ENCODE measurements around the gene PAXX. TPM values are rescaled to one million over a fixed set of nuclear protein-coding genes. Genes with fewer than 3 reads are reported as not detected.
A peak's percentile ranks its signal among the peaks of the same experiment; 100 is the strongest.

Gene PAXX
- total RNA-seq, 1 experiment from 2014 or later = 44.1 TPM

GRCh38 chr9:137017071-137017470 lies 24.8 kb downstream of the PAXX start (continued):
- TF ChIP-seq NFE2L1 (CRISPR knock-in tag; IDR thresholded peaks at IDR 0.05) = no peak
- TF ChIP-seq TEAD1 (CRISPR knock-in tag; IDR thresholded peaks at IDR 0.05) = no peak
- no peak for TF ChIP-seq ZMAT4 (CRISPR knock-in tag; IDR thresholded peaks at IDR 0.05)
- no peak for TF ChIP-seq USF1 (CRISPR knock-in tag; IDR thresholded peaks at IDR 0.05)
- TF ChIP-seq USF2 (CRISPR knock-in tag; IDR thresholded peaks at IDR 0.05) = no peak
- no peak for TF ChIP-seq GTF2I (CRISPR knock-in tag; conservative IDR thresholded peaks at IDR 0.05)
- TF ChIP-seq ZNF219 (CRISPR knock-in tag; IDR thresholded peaks at IDR 0.05; ENCODE audit: borderline replicate concordance) = no peak
- no peak for TF ChIP-seq SMAD4 (CRISPR knock-in tag; IDR thresholded peaks at IDR 0.05)

- no peaks in the 10 kb centered on the region for H3K9me3 Mint-ChIP-seq
- ATAC-seq = no peak
- H3K36me3 Mint-ChIP-seq = peaks cover 9% of the 10 kb centered on the region
- H3K27me3 Mint-ChIP-seq (ENCODE audit: low read depth) = no peaks in the 10 kb centered on the region
- TF ChIP-seq NR2C2 (CRISPR knock-in tag; IDR thresholded peaks at IDR 0.05) (no peak), MYBL2 (CRISPR knock-in tag; IDR thresholded peaks at IDR 0.05) (no peak), ZNF232 (CRISPR knock-in tag; IDR thresholded peaks at IDR 0.05) (no peak), EMX1 (CRISPR knock-in tag; IDR thresholded peaks at IDR 0.05) (no peak), E2F4 (CRISPR knock-in tag; IDR thresholded peaks at IDR 0.05; ENCODE audit: borderline replicate concordance, low read depth) (no peak)
- no peaks in the 10 kb centered on the region; the same call in 1 of the 2 replicates for H3K4me1 Mint-ChIP-seq
- H3K4me3 Mint-ChIP-seq = no peak overlapping the region
- peak; percentile 42 for DNase-seq (ENCODE audit: low spot score)
- ChIA-PET CTCF (interaction anchor here (1.4 to 2.0 kb wide), 3 partner anchors 11 to 70 kb away, joined by 3 to 12 read pairs (median 5); no protein-coding TSS in a partner anchor), POLR2A (no interaction called here)
- no peak overlapping the region for H3K27ac Mint-ChIP-seq
These were observed 25.7 kb downstream of the PAXX start for GRCh38 chr9:137017791-137018497.

- H3K27me3 Mint-ChIP-seq (ENCODE audit: low read depth) = no peaks in the 10 kb centered on the region
- no peak overlapping the region for H3K4me3 Mint-ChIP-seq
- POLR2A ChIA-PET = no interaction called here
- DNase-seq (ENCODE audit: low spot score) (no peak), ATAC-seq (no peak)
- H3K4me1 Mint-ChIP-seq = no peaks in the 10 kb centered on the region; the same call in 1 of the 2 replicates
- no peaks in the 10 kb centered on the region for H3K9me3 Mint-ChIP-seq
- H3K36me3 Mint-ChIP-seq = peaks cover 9% of the 10 kb centered on the region
- CTCF ChIA-PET = interaction anchor here (0.7 to 3.9 kb wide), 7 partner anchors 10 to 187 kb away, joined by 3 to 38 read pairs (median 4); partner anchors contain the start of gene FUT7
- TF ChIP-seq HMGXB4 (CRISPR knock-in tag; IDR thresholded peaks at IDR 0.05) = no peak
- TF ChIP-seq ESRRA (CRISPR knock-in tag; IDR thresholded peaks at IDR 0.05; ENCODE audit: borderline replicate concordance) = no peak
- no peak for TF ChIP-seq AR (CRISPR knock-in tag; IDR thresholded peaks at IDR 0.05)
- TF ChIP-seq GABPB1 (CRISPR knock-in tag; IDR thresholded peaks at IDR 0.05) = no peak
- H3K27ac Mint-ChIP-seq = no peak overlapping the region
These were observed 26.7 kb downstream of the PAXX start for GRCh38 chr9:137018761-137019559.

All from WTC11 (cell line).